ENCODE results near the gene PRSS36.
A peak's percentile ranks its signal among the peaks of the same experiment; 100 is the strongest.

PRSS36 gene

DNA sequence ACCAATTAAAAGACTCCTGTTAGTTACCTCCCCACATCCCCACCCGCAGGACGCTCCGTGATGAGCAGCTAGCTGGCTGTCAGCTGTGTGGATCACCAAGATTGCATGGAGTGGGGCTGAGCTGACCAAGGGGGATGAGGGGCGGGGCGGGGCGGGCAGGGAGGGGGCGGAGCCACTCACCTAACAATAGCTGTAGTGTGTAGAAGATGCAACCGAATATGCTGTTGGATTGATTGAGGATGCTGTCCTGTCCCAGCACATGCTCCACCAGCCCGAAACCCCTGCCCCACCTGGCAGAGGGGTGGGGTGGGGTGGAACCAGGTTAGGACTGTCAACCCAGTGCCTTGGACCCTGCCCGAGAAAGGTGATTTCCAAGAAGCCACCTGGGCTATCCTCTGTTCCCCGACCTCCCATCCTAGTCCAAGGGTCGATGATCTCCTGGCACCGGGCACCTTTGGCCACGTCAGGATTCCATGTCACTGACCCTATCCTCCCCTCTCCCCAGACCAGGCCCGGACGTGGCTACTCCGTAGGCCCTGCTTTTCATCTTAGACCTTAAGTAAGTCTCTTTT is 56.6 kb downstream of the PRSS36 start:
- peak overlapping the region; percentile 97 for H3K27ac ChIP-seq
- TF ChIP-seq CTCF (conservative IDR thresholded peaks at IDR 0.05; ENCODE audit: low read depth): no peak
- ChIA-PET POLR2A (ENCODE audit: low non-redundant PET) (interaction anchor here (0.6 kb wide), 1 partner anchor 138 kb away, joined by 5 read pairs; no protein-coding TSS in a partner anchor), CTCF (interaction anchor here (0.6 to 2.1 kb wide), 3 partner anchors 49 to 151 kb away, joined by 3 to 8 read pairs (median 6); partner anchors contain the start of gene HSD3B7)
- DNase-seq (ENCODE audit: low spot score): peak; percentile 73

- CTCF ChIA-PET: interaction anchor here (0.6 to 2.1 kb wide), 3 partner anchors 50 to 107 kb away, joined by 3 to 6 read pairs (median 4); partner anchors contain the start of gene HSD3B7
- DNase-seq (ENCODE audit: low spot score): no peak
- peak overlapping the region; percentile 97 for H3K27ac ChIP-seq
- POLR2A ChIA-PET (ENCODE audit: low non-redundant PET): interaction anchor here (0.6 to 1.0 kb wide), 4 partner anchors 19 to 137 kb away, joined by 4 to 22 read pairs (median 6); partner anchors contain the start of genes FUS, ZNF646 and ZNF668
- TF ChIP-seq CTCF (conservative IDR thresholded peaks at IDR 0.05; ENCODE audit: low read depth): no peak
These were observed 57.5 kb downstream of the PRSS36 start for GRCh38 chr16:31092330-31092729.

DNA sequence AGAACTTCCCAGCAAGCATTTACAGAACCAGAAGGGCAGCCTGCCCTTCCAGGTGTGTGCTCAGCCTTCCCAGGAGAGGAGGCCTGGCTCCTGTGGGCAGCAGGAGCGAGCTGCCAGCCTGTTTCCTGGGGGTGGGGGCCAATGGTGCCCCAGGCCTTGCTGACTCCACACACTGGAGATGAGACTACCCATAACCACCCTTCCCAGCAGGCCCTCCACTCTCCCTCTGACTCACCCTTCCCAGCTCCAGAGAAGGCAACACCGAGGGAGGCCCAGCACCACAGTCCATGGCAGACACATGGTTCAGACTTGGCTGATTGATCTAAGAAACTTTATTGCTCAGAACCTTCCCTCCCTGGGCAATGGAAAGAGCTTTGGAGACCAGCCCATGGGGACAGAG is 59.3 kb downstream of the PRSS36 start:
- no peak for TF ChIP-seq CTCF (conservative IDR thresholded peaks at IDR 0.05; ENCODE audit: low read depth)
- ChIA-PET POLR2A (ENCODE audit: low non-redundant PET) (no interaction called here), CTCF (no interaction called here)
- DNase-seq (ENCODE audit: low spot score): no peak
- peak overlapping the region; percentile 36 for H3K27ac ChIP-seq

DNA sequence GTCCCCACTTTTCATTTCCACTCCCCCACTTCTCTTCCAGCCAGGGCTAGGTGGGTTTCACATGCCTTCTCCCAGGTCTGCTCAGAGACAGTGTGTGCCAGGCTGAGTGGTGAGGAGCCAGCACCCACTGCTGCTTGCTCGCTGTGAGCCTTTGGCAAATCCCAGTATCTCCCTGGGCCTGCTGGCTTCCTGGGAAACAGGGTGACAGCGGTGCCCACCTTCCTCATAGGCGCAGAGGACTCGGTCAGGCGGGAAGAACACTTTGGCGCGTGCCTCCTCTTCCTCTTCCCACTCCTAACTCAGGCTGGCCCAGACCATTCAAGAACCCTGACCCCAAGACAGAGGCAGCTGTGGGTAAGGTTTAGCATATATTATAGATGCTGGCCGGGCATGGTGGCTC is 60.7 kb downstream of the PRSS36 start:
- no peak for DNase-seq (ENCODE audit: low spot score)
- CTCF ChIA-PET: interaction anchor here (2.5 kb wide), 1 partner anchor 104 kb away, joined by 11 read pairs; the partner anchor contains the start of gene HSD3B7
- POLR2A ChIA-PET (ENCODE audit: low non-redundant PET): interaction anchor here (0.7 kb wide), 1 partner anchor 29 kb away, joined by 3 read pairs; no protein-coding TSS in a partner anchor
- peak overlapping the region; percentile 67 for H3K27ac ChIP-seq
- TF ChIP-seq CTCF (conservative IDR thresholded peaks at IDR 0.05; ENCODE audit: low read depth): no peak

All from RWPE1 (cell line).